NAMALWA (cell line): ENCODE data around the gene CAST.
"Not testable (repeated sequence)": the region's sequence is repeated elsewhere in the genome, so short reads cannot be mapped to it uniquely, and the experiment has no call there.

Experiments used
- DNase-seq: peaks from one replicate; pipeline ENCODE4 v3.0.0-alpha.2; 2015; ENCODE audit warnings: low spot score

The CAST gene

DNA sequence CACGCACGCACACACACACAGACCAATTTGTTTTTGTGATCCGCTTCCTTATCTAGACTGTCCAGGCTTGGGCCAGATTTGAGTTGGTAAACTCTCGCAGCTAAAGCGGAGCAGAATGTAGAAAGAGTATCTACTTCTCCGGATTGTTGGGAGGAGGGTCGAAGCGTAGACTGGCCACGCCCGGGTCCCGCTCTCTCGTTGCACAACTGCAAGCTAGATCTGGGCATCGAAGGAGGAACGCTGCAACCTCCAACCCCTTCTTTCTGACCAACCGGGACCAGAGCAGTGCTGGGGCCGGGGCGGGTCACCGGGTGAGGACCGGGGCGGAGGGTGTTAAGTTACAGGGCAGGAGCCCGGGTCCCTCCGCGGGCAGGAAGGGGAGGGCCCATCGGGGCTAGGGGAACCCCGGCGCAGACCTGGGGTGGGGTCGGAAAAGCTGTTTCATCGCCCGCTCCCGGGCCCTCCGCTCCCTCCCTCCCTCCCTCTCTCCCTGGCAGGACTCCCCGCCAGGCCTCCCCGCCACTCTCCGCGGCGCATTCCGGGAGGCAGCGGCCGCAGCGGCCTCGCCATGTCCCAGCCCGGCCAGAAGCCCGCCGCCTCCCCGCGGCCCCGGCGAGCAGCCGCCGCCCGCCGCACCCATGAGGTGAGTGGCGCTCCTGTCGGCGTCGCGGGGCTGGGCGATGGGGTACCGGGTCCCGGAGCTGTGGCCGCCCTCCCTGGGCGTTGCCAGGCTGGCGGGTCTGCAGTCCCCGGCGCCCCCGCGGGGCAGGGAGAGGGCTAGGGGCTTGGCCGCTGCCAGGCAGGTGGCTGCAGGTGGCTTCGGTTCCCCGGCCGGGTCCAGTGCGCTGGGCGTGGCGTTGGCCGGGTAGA lies at the start of gene CAST:
Gene CAST, plus strand, starts transcription at position 522 of the 870 bp plus-strand sequence. Its CDS starts 47 bp downstream, at position 569.
- peak; percentile 90 for DNase-seq

GRCh38 chr5:96614110-96614691 lies 48.0 kb upstream of the CAST start:
- DNase-seq = peak; percentile 71

DNA sequence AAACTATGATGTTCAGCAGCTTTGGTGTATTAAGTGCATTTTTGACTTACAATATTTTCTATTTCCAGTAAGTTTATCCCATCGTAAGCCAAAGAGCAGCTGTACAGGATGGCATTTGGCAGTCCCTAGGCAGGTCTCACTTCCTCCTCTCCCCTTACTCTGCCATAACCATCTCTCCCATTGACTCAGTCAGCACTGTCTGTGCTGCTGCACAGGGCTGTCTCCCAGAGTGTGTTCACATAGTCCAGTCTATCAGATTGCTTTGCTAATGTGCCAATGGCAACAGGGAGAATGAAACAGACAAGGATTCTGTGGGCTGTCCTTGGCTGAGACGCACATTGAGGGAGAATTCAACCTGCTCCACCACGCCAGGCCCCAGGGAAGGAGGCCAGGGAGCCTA lies 47.0 kb upstream of the CAST start:
- no peak for DNase-seq

DNA sequence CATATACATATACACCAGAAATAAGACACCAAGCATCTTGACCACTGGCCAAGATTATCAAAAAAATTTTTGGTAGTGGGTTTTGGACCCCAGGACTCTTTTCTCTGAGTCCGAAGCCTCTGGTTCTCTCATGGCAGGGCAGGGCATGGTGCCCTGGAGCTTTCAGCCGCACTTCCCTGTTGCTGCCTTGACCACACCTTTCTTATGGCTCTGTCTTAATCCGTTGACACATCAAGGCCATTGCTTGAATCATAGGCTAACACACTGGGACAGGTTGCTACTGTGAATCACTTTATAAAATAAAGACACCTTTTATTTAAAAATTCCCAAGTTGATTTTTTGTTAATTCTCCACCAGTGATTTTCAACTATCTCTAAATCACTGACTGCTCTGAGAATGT lies 45.4 kb upstream of the CAST start:
- DNase-seq = no peak

- not testable (repeated sequence) for DNase-seq
These were observed 43.7 kb upstream of the CAST start for GRCh38 chr5:96618311-96619016.

DNA sequence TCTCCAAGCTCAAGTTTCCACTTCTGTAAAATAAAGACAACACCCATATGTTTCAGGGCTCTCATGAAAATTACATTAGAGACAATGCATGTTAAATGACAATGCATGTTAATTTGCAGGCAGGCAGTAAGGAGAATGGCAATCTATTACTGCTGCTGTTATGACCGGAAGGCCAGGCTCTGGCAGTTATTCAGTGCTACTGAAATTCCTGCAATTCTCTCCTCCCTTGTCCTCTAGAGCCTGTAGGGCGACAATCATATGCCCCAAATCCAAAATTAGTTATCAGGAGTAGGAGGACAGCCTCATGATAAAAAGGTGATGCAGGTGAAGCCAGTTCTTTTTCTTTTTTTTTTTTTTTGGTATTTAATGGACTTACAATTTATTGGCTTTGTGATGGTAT lies 42.2 kb upstream of the CAST start:
- DNase-seq = no peak

GRCh38 chr5:96624596-96624995 lies 37.6 kb upstream of the CAST start:
- no peak for DNase-seq

DNA sequence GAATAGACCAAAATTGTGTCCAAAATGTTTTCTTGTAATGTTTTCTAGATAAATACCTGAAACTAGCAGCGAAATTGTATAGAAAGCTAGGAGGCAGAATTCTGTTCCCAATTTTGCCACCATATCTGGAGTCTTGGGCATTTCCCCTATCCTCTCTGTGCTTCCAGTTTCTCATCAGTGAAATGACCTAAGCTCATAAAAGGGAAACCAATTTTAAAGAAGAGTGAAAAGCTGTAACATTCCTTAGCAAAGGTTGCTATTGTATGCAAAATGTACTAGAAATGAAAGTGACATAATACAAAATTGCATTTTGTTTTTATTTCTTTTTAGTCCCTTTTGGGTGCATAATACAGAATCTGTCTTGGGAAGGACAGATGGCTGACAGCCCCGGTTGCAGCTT lies 36.8 kb upstream of the CAST start:
- no peak for DNase-seq

GRCh38 chr5:96626956-96627355 lies 35.2 kb upstream of the CAST start:
- DNase-seq = no peak

GRCh38 chr5:96627792-96628398 lies 34.3 kb upstream of the CAST start:
- DNase-seq = no peak

DNA sequence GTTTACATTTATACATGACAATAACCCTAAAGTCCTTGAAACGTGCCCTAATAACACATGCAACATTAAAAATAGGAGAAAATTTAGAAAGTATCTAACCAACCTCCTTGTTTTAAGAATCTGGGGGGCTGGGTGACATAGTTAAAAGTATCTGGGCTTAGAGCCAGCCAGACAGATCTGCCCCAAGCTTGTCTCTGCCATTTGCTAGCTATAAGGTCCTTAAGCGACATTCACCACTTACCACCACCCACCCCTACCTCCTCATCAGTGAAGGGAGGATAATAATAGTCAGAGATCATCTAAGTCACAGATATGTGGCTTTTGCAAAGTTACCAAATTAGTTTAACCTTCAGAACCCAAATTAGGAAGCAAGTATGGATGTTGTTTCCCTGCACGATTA lies 33.8 kb upstream of the CAST start:
- no peak for DNase-seq

GRCh38 chr5:96629774-96630173 lies 32.4 kb upstream of the CAST start:
- no peak for DNase-seq

DNA sequence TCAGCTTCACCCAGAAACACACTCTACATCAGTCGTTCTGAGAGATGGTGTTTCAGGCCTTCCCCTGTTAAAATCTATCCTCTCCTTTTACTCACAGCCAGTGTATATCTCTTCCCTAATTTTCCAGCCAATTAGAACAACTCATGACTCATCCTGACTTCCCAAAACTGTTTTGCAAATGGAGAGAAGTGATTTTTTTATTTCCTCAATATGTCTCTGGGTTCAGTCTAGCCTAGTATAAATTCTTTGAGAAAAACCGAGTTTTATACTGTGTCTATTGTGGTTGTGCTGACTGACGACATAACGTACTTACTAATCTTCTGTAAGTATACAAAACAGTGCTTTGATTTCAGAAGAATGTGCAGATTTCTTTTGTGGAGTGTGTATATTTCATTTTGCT lies 28.4 kb upstream of the CAST start:
- no peak for DNase-seq

GRCh38 chr5:96634881-96635280 lies 27.3 kb upstream of the CAST start:
- DNase-seq = no peak

DNA sequence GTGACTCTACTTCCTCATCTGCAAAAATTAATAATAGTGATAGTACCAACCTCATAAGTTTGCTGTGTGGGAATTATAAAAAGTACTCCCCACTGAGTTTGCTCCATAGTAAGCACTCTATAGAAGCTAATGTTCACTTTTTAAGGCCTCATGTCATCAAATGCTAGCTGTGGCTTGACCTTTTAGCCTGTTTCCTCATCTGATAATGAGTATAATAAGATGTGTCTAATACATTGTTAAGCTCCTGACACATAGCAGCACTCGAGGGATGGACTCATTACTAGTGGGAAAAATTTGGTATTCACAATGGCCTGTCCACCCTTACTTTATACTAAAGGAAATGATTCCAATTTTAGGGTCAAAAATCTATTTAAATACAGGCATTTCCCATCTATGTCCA lies 26.1 kb upstream of the CAST start:
- no peak for DNase-seq

DNA sequence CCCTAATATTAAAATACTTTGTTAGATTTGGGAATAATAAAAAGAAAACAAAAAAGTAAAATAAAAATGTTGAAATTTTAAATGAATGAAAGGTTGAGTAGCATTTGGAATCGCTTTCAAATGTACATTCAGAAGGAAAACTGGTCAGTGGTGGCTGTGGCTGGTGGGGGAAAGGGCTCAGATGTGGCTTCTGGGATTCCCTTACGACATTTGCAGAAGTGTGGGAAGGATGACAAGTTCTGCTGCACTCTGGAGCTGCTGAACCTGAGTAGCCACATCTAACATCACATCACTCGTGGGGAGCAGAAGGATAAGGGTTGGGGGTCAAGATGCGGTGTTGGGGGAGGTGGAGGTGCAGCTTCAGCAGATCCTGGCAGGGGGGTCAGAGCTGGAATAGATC lies 25.6 kb upstream of the CAST start:
- no peak for DNase-seq

DNA sequence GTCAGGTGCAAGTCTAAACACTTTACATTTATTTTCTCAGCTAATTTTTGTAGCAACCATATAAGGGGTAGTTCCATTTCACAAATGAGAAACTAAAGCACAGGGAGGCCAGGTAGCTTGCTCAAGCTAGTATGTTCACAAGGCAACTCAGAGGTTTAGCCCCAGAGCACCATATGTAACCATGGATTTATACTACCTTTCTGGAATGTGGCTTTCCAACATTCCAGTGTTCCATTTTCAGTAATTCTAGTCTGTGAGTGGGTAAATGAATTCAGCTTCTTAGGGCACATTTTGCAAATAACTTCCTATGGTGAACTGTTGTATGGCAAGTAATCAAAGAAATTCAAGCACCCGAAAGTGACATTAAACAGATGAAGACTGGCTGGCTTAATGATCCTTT lies 25.0 kb upstream of the CAST start:
- DNase-seq = no peak

GRCh38 chr5:96638561-96638960 lies 23.6 kb upstream of the CAST start:
- DNase-seq = no peak

DNA sequence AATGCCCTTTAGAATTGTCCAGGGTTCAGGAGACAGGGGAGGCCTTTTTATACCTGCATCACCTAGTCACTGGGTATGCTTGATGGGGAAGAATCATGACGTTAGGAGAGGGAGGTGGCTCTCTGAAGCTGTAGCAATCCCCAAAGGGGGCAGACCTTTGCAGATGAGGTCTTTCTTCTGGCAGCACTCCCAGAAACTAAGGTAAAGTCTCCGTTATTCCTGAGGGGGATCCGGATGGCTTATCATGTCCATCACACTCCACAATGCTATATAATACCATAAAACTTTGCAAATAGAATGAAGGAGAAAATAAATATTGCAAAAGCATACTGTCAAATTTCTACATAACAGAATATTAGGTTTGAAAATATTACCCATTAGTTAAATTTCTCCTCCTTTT lies 21.5 kb upstream of the CAST start:
- DNase-seq = no peak

- DNase-seq = no peak
These were observed 20.6 kb upstream of the CAST start for GRCh38 chr5:96641368-96642280.

DNA sequence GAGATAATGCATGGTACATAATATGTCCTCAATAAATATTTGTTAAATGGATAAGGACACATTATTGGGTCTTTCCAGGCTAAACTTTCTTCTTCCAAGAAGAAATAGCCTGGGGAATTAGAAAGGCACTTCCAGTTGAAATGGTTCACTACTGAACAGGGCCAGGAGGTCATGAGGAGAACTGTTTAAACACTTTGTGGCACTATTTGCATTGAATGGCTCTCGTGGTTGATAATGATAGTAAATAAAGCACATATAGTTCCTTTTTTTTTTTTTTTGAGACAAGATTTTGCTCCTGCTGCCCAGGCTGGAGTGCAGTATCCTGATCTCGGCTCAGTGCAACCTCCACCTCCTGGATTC lies 19.9 kb upstream of the CAST start:
- no peak for DNase-seq

DNA sequence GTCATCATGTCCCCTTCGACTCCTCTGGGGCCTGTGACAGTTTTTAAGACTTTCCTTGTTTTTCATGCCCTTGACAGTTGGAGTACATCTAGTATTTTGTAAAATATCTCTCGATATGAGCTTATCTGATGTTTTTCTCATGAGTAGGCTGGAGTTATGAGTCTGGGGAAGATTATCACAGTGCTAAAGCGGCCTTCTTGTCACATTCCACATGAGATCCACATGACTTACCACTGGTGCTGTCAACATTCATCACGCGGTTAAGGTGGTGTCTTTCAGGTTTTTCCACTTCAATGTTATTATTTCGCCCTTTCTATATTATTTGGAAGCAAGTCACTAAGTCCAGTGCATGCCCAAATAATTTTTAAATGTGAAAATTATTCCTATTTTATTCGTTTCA lies 17.1 kb upstream of the CAST start:
- DNase-seq = no peak
